GM12892 (cell line): ENCODE data around the gene CFAP46.

ENCODE experiments used
- DNase-seq: peaks from one replicate; pipeline ENCODE4 v3.0.0; 2011; ENCODE audit not compliant: insufficient read length
- FAIRE-seq: peaks from 2 replicates; lab custom pipeline; 2011; peaks lifted over from hg19 to GRCh38; lab: Jason Lieb, UNC
- POLR2A ChIP-seq: IDR thresholded peaks from 2 replicates; pipeline ENCODE4 v1.6.1; 2011; ENCODE audit warnings: low read depth, low read length, control low read depth
- POLR2AphosphoS5 ChIP-seq: IDR thresholded peaks from 2 replicates; pipeline ENCODE4 v1.6.1; 2011; ENCODE audit warnings: low read depth, low read length, control low read depth
- TAF1 ChIP-seq: IDR thresholded peaks from 2 replicates; pipeline ENCODE4 v1.6.1; 2011; ENCODE audit warnings: low read depth, mild to moderate bottlenecking, control low read depth, low read length, borderline replicate concordance

CFAP46 gene

DNA sequence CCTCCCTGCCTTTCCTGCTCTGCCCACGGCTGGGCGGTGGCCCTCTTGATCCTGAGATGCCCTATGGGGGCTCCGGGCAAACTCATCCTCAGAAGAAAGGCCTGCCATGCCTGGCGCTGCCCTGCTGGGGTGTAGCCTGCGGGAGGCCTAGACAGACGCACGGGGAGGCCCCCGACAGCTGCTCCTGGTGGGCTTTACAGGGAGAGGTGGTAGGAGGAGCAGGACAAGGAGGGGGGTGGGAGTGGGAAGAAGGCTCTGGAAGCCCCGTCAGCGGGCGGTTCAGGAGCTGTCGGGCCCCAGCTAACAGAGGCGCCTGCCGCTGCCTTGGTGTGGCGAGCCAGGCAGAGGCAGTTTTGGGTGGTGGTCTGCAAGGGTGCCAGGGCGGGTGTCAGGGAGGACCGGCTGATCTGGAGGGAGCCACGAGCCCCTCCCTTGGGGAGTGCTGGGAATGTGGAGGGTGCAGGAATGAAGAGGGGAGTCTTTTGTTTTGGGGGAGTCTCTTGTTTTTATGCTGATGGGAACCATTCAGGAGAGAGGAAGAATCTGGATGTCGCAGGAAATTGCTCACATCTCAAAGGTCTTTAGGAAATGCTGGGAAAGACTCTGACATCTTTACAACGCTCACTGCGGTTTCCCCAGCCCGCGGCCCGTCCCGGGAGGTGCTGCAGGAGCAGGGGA, 63.5 kb downstream of the CFAP46 start:
- no peak for DNase-seq
- no peak for TF ChIP-seq TAF1
- FAIRE-seq: no peak

DNA sequence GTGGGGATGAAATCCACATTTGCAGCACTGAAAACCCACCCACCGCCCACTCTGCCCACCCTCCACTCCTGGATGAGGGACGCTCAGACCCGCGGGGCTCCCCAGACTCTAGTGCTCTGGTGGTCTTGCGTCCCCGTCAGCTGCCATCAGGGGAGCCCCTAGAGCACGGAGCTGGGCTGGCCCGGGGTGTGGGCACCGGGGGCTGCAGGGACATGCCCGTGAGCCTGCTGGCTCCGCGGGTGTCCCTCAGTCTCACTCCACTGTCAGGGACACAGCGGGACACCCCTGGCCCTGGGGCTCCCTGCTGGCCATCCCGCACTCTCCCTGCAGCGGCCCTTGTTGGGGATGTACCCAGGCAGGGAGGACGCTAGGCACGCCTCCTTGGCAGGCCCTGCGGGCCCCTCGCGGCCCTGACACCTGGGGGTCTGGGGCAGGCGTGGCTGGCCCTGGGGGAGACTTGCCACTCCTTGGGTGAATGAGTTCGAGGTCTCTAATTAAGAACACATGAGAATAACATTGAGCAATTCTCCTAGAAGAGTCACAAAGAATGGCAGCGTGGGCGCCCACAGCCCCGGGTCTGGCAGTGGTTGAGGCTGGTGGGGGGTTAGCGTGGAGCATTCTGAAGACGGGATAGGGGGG, 64.2 kb downstream of the CFAP46 start:
- FAIRE-seq: no peak
- DNase-seq: no peak
- no peak for TF ChIP-seq POLR2A
- no peak for TF ChIP-seq TAF1
- no peak for TF ChIP-seq POLR2AphosphoS5

DNA sequence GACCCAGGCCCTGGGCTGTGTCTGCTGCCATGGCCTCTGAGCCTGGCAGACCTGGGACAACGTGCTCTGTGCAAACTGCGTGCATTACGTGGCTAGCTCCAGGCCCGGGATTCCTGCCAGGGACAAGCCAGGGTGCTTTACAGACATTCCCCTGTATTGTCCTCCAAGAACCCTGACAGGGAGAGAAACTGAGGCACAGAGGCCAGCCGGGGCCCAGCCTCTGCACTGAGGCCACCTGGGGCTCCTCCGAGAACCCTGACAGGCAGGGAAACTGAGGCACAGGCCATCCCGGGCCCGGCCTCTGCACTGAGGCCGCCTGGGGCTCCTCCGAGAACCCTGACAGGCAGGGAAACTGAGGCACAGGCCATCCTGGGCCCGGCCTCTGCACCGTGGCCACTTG, 64.9 kb downstream of the CFAP46 start:
- FAIRE-seq (no peak), DNase-seq (no peak)
- TF ChIP-seq POLR2A (no peak), POLR2AphosphoS5 (no peak), TAF1 (no peak)

DNA sequence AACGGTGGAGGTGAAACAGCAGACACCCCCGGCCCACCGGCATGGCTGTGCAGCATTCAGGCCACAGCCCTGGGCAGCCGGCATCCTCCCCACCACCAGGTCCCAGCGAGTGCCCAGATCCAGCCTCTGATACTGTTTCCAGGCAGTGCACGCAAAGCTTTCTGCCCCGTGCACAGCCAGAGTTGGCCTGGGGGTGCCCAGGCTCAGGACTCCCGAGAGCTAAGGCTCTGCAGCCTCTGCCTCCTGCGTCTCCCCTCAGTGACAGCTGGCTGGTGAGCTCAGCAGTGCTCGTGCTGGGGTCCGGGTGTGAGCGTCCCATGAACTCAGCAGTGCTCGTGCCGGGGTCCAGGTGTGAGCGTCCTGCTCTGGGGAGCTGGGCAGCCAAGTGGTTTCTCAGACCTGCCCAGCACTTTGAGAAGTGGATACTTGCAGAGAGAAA, 65.4 kb downstream of the CFAP46 start:
- no peak for DNase-seq
- TF ChIP-seq TAF1: no peak
- no peak for FAIRE-seq

DNA sequence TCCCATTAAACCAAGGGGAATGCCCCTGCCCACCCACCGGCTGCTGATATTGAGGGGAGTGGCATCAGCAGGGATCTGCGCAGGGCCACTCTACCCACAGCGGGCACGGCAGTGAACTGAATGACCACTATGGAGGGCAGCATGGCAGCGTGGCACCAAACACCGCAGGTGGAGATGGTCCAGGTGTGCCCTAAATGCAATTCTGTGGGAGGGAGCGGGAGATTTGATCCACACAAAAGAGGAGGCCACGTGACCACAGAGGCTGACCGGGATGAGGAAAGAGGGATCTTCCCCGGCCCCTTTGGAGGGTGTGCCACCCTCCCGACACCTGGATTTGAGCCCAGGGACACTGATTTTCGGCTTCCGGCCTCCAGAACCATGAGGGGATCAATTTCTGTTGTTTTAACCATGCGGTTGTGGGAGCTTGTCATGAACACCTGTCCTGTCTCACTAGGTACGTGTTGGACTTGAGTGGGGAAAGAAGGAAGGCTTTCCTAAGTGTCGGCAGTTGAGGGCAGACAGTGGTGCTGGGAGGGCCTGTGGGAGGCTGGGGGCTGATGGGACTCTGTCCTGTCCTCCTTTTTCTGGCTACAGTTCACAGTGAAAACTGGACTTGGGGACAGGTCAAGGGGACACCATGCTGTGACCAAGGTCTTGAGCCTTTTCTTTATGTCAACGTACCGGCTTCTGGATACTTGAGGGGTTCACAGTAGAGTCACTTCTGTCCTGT, 66.1 kb downstream of the CFAP46 start:
- FAIRE-seq: no peak
- TF ChIP-seq POLR2AphosphoS5 (no peak), TAF1 (no peak), POLR2A (no peak)

DNA sequence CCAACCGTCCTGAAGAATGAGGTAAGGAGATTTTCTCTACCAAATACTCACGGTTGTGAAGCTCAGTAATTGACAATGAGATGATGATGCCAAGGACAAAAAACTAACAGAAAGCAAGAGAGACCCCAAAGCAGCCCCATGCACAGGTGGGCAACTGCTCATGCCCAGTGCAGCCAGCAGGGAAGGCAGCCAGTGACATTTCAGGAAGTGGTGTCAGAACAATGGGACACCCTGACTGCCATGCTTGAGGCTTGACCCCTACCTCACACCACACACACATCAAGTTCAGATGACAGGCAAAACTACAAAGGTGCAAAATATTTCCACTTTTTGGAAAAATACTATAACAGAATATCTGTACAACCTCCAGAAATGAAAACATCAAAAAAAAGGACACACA, 66.9 kb downstream of the CFAP46 start:
- FAIRE-seq: no peak
- TF ChIP-seq TAF1 (no peak), POLR2AphosphoS5 (no peak)
- no peak for DNase-seq

More for the DNA sequence above, 66.1 kb downstream of the CFAP46 start:
- no peak for DNase-seq

DNA sequence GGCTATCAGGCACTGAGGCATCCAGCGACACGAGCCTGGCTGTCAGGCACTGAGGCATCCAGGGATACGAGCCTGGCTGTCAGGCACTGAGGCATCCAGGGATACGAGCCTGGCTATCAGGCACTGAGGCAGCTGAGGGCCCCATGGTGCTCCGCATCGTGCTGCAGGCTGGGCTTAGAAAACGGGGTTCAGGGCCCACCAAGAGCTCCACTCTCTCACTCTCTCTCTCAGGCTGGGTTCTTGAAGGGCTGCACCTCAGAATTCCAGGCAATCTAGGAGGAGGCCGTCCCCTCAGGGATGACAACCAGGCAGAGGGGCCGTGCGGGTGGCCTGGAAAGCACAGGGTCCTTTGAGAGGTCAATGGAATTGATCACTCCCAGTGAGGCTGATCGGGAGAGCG, 69.0 kb downstream of the CFAP46 start:
- no peak for TF ChIP-seq TAF1
- no peak for TF ChIP-seq POLR2AphosphoS5
- TF ChIP-seq POLR2A: no peak
- DNase-seq (no peak), FAIRE-seq (no peak)

DNA sequence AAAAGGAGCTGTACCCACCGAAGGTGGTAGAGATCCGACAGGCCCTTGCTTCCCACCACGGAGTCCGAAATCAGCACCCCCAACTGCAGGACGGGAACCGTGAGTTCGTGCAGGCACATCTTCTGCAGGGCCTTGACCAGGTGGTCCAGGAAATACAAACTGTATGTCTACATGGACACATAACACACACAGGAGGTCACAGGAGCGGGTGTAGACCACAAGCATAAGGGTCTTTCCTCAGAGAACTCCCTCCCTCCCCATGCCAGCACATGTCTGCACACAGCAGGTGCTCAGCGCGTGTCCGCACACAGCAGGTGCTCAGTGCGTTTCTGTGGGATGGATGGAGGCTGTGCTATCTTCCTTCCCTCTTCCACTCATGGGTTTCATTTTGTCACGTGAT, 69.7 kb downstream of the CFAP46 start:
- FAIRE-seq: no peak
- TF ChIP-seq TAF1 (no peak), POLR2AphosphoS5 (no peak), POLR2A (no peak)

DNA sequence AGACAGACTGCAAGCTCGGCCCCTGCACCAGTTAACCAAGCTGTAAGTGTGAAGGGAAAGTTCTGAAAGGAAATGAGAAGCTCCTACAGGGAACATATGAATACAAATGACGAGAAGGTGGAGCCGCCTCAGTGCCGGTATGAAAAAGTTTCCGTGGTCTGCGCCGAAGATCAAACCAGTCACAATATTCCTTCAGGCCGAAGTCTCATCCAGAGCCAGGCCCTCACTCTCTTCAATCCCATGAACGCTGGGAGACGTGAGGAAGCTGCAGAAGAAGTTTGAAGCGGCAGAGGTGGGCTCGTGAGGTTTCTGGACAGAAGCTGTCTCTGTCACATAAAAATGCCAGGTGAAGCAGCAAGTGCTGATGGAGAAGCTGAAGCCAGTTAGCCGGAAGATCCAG, 71.9 kb downstream of the CFAP46 start:
- TF ChIP-seq POLR2AphosphoS5 (no peak), TAF1 (no peak), POLR2A (no peak)
- DNase-seq: no peak
- FAIRE-seq: no peak

More for the DNA sequence above, 69.7 kb downstream of the CFAP46 start:
- no peak for DNase-seq

DNA sequence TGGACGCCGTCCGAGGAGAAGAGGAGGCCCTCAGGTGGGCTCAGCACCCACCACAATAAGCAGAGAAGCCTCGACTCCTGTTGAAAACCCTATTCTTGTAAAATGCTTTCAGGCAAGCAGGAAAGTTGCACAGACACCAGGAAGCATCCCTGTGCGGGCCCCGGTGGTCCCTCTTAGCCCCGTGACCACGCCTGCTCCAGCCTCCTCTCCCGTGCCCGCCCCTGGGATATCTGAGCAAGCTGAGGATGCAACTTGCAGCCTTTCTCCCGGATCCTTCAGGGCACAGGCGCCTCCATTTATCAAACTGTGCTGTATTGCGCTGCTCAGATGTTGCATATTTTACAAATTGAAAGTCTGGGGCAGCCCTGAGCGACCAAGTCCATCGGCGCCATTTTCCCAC, 72.7 kb downstream of the CFAP46 start:
- TF ChIP-seq POLR2A (no peak), POLR2AphosphoS5 (no peak), TAF1 (no peak)
- DNase-seq: no peak

DNA sequence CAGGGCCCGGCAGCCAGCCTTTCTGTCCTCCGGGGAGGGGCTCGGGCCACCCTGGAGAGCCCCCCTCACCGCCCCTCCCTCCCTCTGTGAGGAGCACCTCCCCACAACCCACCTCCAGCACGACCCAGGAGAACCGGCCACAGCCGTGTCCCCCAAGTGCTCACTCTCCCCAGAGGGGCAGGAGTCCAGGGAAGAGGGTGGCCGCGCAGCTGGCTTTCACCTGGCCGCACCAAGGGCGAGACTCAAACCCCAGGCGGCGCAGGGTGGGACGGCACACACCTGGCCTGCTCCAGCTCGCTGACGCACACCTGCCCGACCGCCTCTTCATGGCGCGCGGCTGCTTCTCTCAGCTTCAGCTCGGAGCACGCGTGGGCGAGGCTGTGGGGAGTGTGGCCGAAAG, 73.4 kb downstream of the CFAP46 start:
- DNase-seq: no peak
- TF ChIP-seq POLR2A (no peak), POLR2AphosphoS5 (no peak), TAF1 (no peak)
- no peak for FAIRE-seq

More for the DNA sequence above, 72.7 kb downstream of the CFAP46 start:
- no peak for FAIRE-seq

DNA sequence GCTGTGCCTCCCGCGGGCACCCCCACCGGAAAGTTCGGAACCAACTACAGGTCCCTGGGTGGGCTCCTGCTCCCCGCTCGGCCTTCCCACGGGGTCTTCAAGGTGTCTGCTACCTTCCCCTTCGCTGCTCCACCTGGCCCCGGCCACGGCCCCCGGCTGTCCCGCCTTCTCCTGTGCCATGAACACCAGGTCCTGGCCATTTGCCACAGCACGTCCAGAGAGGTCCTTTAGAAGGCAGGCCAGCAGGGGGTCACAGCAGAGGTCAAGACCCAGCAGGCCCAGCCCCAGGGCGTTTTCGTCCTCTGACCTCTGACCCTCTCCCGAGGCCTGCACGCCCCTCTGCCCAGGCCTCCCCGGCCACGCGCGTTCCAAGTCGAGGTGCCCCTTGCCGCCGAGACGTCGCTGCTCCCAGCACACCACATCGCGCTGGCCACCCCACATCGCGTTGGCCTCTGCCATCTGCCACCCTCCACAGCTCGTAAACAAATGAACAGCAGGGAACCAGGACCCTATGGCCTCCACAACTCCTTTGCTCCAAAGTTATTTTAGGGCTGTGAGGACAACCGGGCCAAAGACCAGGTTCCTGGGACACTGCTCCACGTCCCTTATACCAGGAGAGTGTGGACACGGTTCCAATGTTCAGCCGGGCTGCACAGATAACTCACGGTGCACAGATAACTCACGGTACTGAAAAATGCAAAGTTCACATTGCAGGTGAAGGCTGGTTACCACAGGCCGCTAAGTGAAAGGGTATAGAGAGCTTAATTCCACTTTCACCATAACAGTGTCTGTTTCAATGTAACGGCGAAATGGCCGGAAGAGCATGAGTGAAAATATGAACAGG, 74.3 kb downstream of the CFAP46 start:
- no peak for TF ChIP-seq POLR2A
- TF ChIP-seq POLR2AphosphoS5: no peak
- no peak for TF ChIP-seq TAF1
- FAIRE-seq (no peak), DNase-seq (no peak)
